ENCODE data around the gene SIL1. TPM values are rescaled to one million over a fixed set of nuclear protein-coding genes. Genes with fewer than 3 reads are reported as not detected.

The SIL1 gene
- total RNA-seq, 1 donor from 2014 or later = 43.4 TPM

DNA sequence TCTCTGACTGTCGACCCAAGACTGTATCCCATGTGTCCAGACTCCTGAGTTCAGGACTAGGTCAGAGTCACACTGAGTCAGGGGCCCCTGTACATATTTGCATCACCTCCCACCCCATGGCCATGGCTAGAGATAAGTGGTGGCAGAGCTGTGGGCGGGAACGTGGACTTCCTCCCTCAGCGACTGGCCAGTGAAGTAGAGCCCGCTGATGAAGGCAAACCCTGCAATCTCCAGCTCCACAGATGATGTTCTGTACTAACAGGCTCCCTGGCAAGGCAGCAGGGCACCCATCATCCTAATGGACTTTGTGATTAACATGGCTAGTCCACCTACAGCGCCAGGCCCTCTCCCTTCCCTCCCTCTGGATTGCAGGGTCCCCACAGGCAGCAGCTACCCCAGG, 212.5 kb downstream of the SIL1 start:
- no peak for DNase-seq (ENCODE audit: low read depth in 2 of 2)

DNA sequence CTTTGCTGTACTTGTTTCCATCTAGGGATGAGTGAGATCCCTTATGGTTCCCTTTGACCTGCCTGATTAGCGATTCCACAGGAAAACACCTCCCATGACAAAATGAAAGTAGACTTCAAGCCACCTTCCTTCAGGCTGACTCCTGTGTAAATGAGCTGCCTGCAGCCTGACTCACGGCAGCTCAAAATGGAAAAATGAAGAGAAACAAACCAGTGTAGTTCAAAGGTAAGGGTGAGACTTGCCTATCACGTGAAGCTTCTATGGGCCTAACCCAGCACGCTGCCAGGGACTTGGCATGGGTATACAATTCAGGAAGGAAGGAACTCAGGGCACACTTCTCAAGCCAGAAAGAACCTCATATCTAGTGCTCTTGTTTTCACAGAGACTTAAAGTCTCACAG, 212.9 kb downstream of the SIL1 start:
- peak; percentile 25 to 47 for DNase-seq (ENCODE audit: low read depth in 2 of 2)

DNA sequence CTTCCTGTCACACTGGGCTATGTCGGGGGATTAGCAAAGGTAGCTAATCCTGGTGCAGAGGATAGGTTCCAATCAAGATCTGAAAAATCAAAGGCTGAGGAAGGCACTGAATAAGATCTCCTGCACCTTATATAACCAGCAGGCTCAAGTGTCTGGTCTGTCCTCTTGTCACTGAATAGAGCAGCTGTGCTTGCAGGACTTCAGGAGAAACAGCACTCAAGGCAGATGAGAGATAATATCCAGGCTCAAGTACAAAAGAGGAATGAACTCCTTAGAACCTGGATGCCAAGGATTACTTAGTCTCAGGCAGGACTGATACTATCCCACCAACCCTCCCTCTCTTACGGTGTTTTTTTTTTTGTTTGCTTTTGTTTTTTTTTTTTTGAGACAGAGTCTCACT, 214.2 kb downstream of the SIL1 start:
- no peak for DNase-seq (ENCODE audit: low read depth in 2 of 2)

DNA sequence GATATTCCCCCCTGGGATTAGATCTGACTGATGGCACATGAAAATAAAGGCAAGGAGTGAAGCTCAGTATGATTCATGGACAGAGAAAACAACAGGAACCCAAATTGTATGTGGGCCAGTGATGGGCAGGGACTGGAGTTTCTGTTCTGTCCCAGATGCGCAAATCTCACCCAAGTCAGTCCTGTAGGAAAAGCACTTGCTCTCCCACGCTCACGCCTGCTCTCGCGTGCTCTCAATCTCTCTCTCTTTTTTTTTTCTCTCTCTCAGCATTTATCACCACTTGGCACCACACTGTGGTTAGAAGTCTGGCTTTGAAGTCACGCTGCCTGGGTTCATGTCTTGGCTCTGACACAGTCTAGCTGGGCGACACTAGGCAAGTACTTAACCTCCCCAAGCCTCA, 216.6 kb downstream of the SIL1 start:
- no peak for DNase-seq (ENCODE audit: low read depth in 2 of 2)

DNA sequence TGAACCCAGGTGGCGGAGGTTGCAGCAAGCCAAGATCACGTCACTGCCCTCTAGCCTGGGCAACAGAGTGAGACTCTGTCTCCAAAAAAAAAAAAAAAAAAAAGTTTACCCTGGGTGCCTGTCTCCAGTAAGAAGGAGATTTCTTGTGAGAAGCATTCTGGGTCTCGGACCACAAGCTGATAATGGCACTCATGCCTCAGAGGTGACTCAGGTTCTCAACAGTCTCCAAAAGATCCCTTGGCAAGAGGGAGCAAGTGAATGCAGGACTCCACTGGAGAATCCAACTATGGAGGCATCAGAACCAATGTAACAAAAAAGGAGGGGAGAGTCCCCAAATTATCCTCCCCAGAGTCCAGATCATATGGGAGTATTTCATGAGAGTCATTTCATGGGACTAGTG, 217.0 kb downstream of the SIL1 start:
- no peak for DNase-seq (ENCODE audit: low read depth in 2 of 2)

DNA sequence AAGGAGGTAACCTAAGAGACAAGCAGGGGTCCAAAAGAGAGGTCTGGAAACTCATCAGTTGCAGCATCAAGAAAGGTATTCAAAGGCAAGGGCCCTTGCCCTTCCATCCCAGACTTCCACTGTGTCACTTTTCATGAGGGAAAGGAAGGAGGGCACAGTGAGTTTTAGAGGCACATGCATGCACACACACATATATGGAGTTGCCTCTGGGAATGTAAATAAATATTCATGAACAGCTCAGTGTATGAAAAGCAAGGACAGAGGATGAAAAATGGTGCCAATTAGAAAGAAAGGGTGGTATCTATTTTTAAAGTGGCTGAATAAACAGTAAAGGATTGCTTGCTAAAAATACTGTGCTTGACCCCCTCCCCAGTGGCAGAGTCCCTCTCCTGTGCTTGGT, 217.7 kb downstream of the SIL1 start:
- no peak for DNase-seq (ENCODE audit: low read depth in 2 of 2)

DNA sequence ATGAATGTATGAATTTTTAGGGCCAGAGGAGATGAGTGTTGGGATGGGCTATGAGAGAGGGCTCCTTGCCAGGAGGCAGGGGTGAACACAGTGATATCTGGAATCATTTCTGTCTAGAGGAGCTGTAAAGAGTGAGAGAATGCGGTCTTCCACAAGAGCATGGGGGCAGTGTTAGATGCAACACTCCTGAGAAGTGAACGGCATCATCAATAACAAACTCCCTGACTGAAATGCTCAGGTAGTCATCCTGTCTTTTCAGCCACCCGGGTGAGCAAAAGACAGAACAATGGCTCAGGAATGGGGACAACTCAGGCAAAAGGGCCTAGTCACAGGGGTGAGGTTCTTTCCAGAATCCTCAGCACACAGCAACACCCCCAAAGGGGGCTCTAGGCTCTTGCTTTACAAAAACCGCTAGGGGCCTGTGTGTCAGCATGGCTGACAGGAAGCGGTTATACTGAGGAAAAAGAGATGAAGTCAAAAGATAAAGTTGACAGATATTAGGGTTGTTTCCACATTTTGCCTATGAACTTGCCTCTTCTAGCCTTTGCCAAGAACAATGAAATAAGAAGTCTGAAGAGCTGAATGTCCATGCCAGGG, 218.4 kb downstream of the SIL1 start:
- DNase-seq (ENCODE audit: low read depth in 2 of 2) = no peak

DNA sequence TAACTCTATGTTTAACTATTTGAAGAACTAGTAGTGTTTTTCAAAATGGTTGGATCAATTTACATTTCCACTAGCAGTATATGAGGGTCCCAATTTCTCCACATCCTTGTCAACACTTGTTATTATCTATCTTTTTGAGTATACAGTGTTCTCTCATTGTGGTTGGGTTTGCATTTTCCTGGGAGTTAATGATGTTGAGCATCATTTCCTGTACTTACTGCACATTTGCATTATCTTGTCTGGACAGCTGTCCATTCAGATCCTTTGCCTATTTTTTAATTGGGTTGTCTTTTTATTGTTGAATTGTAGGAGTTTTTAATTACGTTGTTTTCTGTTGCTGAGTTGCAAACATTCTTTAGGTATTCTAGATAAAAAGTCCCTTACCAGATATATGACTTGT, 219.6 kb downstream of the SIL1 start:
- no peak for DNase-seq (ENCODE audit: low read depth in 2 of 2)

DNA sequence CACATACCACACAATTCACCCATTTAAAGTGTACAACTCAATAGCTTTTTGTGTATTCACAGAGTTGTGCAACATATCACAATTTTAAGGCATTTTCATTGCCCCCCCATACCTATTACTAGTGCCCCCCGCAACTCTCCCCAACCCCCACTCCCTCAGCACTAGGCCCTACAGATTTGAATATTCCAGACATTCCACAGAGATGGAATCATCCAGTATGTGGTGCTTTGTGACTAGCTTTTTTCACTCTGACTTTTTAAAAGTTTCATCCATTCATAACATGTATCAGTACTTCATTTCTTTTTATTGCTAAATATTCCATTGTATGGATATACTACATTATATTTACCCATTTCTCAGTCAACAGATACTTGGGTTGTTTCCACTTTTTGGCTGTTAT, 220.1 kb downstream of the SIL1 start:
- no peak for DNase-seq (ENCODE audit: low read depth in 2 of 2)

DNA sequence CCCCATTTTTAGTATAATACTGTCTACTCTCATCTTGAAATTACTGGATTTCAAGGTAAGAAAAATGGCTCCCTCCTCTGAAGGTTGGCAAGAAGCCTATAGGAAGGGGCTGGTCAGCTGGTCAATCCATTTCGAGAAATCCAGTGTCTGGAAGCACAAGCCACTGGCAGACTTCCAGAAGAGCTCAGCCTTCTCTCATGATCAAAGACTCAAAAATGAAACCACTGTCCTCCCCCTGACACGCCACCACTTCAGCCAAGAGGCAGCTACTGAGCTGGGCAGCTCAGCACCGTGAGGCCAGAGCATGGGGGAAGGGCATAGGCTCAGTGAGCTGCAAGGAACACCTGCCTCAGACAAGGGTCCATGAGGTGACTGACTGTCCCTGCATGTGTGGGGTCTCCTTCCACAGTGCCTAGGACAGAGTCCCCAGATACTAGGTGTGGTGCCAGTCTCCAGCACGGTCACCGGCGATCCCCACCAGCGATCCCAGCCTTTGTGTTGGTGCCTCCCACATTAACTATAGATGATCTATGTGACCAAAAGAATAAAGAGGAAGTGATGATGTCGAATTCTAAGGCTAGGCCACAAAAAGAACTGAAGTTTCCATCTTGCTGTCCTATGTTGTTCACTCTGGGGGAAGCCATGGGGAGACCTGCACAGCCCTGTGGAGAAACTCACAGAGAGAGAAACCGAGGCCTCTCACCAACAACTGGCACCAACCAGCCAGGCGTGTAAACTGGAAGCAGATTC, 222.9 kb downstream of the SIL1 start:
- peak in 1 of 2 donors; percentile 68 for DNase-seq (ENCODE audit: low read depth in 2 of 2)

DNA sequence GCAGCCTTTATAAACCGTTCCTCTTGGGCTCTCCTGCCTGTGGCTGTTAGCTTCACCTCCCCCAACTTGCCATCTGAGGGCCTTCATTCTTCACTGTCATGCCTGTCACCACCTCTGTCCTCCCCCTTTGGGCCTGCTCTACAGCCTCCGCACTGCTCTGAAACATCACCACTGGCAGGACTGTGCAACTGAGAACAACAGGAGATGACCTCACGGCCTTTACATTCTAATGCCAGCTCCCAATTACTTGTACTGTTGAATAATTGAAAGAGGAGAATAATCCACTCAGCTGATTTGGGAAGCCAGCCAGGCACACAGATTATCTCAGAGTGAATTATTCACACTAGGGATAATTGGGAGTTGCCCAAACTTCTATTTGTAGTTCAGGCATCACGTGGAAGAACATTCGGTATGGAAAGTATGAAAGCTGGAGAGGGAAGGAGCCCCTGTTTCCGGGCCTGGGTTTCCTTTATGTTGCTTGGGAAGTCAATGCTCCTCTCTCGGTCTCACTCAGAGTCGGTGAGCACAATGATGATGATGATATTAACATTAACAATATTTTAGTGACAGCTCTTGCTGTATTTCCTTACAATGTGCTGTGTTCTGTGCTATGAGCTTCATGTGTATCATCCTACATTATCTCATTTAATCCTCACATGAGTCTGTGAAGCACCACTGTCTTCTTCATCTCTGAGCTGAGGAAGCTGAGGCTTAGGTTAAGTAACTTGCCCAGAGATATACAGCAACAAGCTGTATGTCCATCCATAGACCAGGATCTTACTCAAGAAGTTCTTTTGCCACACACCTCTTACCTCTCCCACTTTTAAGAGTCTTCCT, 223.7 kb downstream of the SIL1 start:
- peak; percentile 87 to 95 for DNase-seq (ENCODE audit: low read depth in 2 of 2)

DNA sequence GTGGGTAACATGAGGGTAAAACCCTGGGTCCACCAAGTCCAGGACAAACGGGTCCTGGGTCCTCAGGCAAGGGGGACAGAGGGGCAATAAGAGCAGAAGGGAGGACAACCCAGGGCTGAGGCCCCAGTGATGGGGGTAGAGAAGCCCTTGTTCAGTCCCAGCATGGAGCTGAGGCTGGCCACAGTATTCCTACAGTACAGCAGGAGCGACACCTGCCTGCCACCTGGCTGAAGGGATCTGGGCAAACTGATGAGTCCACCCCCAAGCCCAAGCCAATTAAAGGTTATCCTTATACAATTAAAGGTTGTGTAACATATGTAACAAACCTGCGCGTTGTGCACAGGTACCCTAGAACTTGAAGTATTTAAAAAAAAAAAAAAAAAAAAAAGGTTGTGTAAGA, 225.3 kb downstream of the SIL1 start:
- no peak for DNase-seq (ENCODE audit: low read depth in 2 of 2)

DNA sequence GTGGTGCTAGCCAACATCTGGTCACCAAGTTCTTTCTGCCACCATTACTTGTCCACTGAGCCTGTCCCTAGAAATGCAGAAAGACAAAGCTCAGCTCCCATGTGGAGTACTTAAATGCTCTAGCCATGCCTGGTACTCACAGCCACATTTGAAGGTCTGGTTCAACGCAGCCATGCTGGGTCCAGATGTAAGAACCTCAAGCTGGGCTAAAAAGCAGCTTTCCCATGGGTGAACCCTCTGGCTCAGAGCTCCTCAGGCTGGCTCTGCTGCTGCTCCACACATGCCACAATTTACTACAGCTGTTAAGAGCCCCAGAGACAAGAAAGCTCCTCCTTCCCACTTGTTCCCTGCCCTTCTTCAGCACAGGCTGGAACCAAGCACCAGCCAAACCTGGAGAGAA, 225.9 kb downstream of the SIL1 start:
- no peak for DNase-seq (ENCODE audit: low read depth in 2 of 2)

DNA sequence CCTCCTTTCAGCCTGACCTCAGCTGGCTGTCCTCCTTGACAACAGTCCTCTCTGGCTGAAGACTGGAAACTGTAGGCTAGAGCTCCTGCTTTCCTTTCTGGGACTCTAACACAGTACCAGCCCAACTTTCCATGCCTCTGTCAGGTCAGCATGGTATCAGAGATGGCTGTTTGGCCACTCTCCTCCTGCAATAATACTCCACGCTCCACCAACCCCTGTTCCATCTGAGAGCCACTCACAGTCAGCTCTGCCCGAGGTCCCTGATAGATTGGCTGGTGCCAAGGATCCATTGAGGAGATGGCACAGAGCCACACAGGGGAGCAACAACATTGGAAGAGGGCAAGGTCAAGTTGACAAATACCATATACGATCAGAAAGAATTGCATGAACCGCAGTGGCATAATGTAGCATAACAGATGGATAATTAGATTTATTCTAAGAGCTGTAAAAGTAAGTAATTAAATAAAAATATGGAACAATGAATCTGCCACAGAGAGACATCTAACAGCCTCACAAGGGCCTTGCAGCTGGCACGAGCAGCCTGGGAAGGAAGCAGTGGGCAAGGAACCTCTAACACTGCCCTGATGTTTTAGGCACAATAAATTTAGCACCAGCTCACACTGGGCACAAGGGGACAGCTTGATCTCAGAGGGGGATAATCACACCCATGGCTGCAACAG, 228.7 kb downstream of the SIL1 start:
- DNase-seq (ENCODE audit: low read depth in 2 of 2) = no peak

DNA sequence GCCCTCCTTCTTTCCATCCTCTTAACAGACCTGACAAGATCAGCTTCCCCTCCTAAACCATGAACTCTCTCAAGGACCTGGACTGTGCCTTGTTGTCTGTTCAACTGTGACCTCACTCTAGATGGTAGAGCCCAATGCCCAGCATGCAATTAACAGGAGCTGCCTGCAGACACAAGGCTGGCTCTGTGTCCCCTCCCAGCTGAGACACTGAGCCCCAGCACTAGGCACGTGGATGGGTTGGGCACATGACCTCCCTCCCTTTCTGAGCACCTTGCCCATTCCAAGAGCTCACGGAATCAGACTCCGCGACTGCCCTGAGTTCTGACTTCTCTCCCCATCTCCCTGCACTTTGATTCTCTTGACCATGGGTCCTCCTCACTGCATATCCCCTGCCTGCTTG, 229.6 kb downstream of the SIL1 start:
- DNase-seq (ENCODE audit: low read depth in 2 of 2) = no peak

DNA sequence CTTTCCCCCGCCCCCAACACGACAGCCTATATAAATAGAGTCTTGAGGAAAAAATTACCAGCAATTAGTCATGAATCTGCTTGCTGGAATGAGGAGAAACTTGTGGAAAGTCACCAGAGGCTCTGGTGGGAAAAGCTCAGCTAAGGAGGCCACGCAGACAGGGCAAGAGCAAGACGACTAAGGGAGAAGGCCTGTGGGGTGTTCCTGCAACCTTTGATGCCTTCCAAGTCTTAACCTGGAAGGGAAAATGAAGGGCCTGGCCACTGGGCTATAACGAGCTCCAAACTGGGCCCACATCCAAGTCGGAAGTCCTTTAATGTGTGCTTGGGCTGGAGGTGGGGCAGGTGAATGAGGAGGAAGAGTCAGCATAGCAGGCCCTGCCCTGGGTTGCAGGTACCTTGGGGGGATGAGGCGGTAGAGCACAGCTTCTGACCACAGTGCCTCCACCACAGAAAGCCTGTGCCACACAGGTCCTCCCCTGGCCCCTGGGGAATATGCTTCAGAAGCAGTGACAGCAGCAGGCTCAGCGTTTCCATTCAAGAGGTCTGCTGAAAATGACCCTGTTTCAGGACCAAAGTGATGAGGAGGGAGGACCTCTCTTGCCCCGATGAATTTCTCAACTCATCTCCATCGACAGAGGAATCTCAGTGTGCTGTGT, 230.2 kb downstream of the SIL1 start:
- DNase-seq (ENCODE audit: low read depth in 2 of 2) = peak in 1 of 2 donors; percentile 15

DNA sequence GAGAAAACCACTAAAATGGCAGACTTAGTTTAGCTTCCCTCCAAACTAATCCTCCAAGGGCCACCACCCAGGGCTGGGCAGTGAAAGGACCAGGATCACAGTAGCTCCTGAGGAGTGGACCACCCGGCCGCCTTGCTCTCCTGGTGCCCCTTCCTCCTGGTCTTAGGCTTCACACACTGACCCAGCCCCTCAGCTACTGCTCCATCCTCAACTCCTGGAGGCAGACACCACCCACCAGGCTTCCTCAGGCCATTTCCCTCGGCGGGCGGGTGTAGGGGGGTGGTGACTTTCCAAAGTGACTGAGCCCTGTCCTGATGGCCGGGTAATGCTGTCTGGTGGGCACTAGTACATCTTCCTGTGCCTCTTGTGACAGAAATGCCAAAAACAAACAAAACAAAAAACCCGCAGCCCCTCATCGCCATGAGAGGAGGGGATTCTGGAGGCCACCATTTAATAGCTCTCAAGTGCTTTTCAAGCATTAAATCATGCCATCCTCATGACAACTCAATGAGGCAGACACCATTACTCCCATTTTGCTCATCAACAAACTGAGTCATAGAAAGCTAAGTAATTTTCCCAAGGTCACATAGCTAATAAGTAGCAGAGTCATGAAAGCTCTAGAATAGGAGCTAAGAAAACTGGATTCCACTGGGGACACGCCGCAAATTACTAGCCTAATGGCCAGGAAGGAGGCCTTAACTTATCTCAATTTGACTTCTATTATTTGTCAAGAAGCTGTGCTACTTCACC, 231.8 kb downstream of the SIL1 start:
- no peak for DNase-seq (ENCODE audit: low read depth in 2 of 2)

DNA sequence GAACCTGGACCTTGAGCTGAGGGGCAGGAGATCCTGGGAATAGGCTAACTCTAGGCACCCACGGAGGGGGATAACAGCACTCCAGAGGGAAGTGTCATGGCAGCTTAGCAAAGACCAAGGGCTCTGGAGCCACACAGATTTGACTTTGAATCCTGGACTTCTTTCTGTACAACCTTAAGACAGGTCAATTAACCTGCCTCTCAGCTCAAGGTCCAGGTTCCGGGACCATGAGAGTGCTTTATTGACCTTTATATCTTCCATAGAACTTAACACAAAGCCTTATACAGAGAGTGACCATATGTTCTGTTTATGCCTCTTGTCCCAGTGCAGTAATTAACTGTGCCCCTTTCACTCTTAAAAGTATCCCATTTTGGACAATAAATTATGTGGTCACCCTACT, 232.5 kb downstream of the SIL1 start:
- no peak for DNase-seq (ENCODE audit: low read depth in 2 of 2)

DNA sequence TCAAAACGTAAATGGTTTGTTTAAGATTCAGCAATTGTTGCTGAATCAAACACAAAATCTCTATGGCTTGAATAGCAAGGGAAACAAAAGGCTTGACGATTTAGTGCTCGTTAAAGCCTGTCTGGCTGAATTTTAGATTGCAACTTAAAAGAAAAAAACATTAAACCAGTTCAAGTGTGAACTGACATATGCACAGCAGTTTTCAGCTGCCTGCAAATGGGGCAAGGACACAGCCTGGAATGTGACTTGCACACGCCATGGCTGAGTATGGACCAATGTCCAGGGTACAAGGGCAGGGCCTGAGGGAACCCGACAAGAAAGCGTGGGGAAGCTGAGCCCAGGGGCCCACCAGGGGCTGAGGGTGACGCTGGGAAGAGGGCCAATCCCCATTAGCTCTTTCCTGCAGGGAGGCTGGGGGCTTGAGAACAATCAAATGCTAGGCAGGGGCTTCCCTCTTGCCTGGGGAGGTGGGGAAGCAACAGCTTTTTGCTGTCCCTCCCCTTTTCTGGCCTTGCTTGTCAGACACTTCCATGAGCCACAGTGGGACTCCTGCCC, 233.4 kb downstream of the SIL1 start:
- DNase-seq (ENCODE audit: low read depth in 2 of 2) = no peak

DNA sequence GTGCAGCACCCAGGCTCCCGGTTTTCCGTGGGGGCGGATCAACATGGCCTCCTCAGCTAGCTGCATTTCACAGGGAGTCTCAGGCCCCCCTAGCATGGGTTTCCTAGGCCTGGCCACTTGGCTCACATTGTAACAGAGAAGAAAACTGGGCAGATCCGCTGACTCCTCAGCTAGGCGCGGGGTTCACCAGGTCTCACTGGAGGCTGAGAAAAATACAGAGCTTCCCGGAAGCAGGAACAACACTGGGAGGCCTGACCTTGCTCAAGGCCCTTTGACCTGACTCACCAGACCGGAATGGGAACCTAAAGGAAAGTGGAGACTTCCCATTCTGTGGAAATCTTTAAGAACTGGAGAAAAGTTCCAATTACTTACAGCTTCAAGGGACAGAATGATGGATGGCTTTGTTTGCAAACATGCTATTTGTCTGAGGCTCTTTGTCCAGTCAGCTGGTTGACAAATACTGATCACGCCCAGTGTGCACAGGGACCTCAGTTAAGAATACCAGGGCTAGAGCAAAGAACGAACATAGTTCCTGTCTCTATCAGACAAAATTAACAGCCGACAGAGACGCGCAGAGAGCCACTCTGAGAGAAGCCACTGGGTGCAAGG, 234.3 kb downstream of the SIL1 start:
- DNase-seq (ENCODE audit: low read depth in 2 of 2) = no peak

Measured in dermis microvascular lymphatic vessel endothelial cell (primary cell).